HEK293 (cell line): Measurements from ENCODE around the gene IFNGR1.

Experiments used
- CTCF ChIA-PET: fragments of 350-600 bp; formaldehyde crosslinking; extraction: SDS; loops from one replicate; lab custom pipeline; 2021; ENCODE audit warnings: antibody characterized with exemption; lab: Yijun Ruan, JAX
- POLR2A ChIA-PET: fragments of 300-600 bp; formaldehyde crosslinking; extraction: SDS; loops from one replicate; lab custom pipeline; 2020; ENCODE audit warnings: antibody characterized with exemption, inconsistent platforms; lab: Yijun Ruan, JAX
- H3K27ac ChIP-seq: fragments of 200-500 bp; sonication (Bioruptor generic); 2 replicates; pipeline ENCODE4 v1.5.1; 2014; ENCODE audit warnings: low read depth, low read length, control low read depth, inconsistent platforms; ENCODE audit errors: extremely low read depth
- H3K36me3 ChIP-seq, 2 experiments: fragments of 200-500 bp in 1 of 2; sonication (Bioruptor generic) in 1 of 2; 1 replicate in 1 of 2; 2 replicates in 1 of 2; pipeline ENCODE4 v1.5.1; 2014 to 2017; ENCODE audit warnings: inconsistent platforms in 2 of 2, low read length in 2 of 2; ENCODE audit not compliant: control insufficient read depth in 2 of 2, insufficient read depth in 1 of 2
- H3K4me1 ChIP-seq: fragments of 200-500 bp; sonication (Bioruptor generic); 2 replicates; pipeline ENCODE4 v1.5.1; 2014; ENCODE audit warnings: mild to moderate bottlenecking, low read length, inconsistent platforms; ENCODE audit not compliant: control insufficient read depth, insufficient read depth
- H3K4me3 ChIP-seq: 2 replicates; pipeline ENCODE4 v1.5.1; 2011; ENCODE audit warnings: low read depth, mild to moderate bottlenecking, control low read depth, low read length, moderate library complexity
- H3K9me3 ChIP-seq: fragments of 200-500 bp; sonication (Bioruptor generic); 2 replicates; pipeline ENCODE4 v1.5.1; 2014; ENCODE audit warnings: low read depth, low read length, inconsistent platforms; ENCODE audit not compliant: control insufficient read depth, insufficient read depth
- BCL11A ChIP-seq: fragments of 450-650 bp; formaldehyde crosslinking; IDR thresholded peaks from 2 replicates; pipeline ENCODE4 v1.5.1; 2016; ENCODE audit warnings: low read depth, missing biosample characterization, missing genetic modification characterization
- KLF10 ChIP-seq: fragments of 450-650 bp; IDR thresholded peaks from 2 replicates; pipeline ENCODE4 v1.5.1; 2018; ENCODE audit warnings: missing biosample characterization, mild to moderate bottlenecking, missing genetic modification characterization
- KLF9 ChIP-seq: fragments of 450-650 bp; formaldehyde crosslinking; IDR thresholded peaks from 2 replicates; pipeline ENCODE4 v1.5.1; 2016; ENCODE audit warnings: missing biosample characterization, missing genetic modification characterization, low read depth
- MYNN ChIP-seq: fragments of 450-650 bp; formaldehyde crosslinking; IDR thresholded peaks from 2 replicates; pipeline ENCODE4 v1.5.1; 2016; ENCODE audit warnings: missing biosample characterization, missing genetic modification characterization, borderline replicate concordance
- MZF1 ChIP-seq: fragments of 450-650 bp; formaldehyde crosslinking; IDR thresholded peaks from 2 replicates; pipeline ENCODE4 v1.5.1; 2017; ENCODE audit warnings: missing biosample characterization, missing genetic modification characterization, borderline replicate concordance
- OSR2 ChIP-seq: fragments of 450-650 bp; formaldehyde crosslinking; IDR thresholded peaks from 2 replicates; pipeline ENCODE4 v1.5.1; 2016; ENCODE audit warnings: missing biosample characterization, missing genetic modification characterization
- SALL2 ChIP-seq: fragments of 450-650 bp; formaldehyde crosslinking; IDR thresholded peaks from 2 replicates; pipeline ENCODE4 v1.5.0; 2017; ENCODE audit warnings: missing biosample characterization, mild to moderate bottlenecking, missing genetic modification characterization, borderline replicate concordance
- WT1 ChIP-seq: fragments of 450-650 bp; formaldehyde crosslinking; IDR thresholded peaks from 2 replicates; pipeline ENCODE4 v1.5.1; 2016; ENCODE audit warnings: missing biosample characterization, missing genetic modification characterization
- YY1 ChIP-seq: fragments of 450-650 bp; formaldehyde crosslinking; IDR thresholded peaks from 2 replicates; pipeline ENCODE4 v1.5.1; 2018; ENCODE audit warnings: missing biosample characterization, missing genetic modification characterization
- ZNF114 ChIP-seq: fragments of 450-650 bp; formaldehyde crosslinking; IDR thresholded peaks from 2 replicates; pipeline ENCODE4 v1.5.0; 2017; ENCODE audit warnings: missing biosample characterization, missing genetic modification characterization
- ZNF175 ChIP-seq: fragments of 450-650 bp; formaldehyde crosslinking; IDR thresholded peaks from 2 replicates; pipeline ENCODE4 v1.5.1; 2016; ENCODE audit warnings: missing biosample characterization, missing genetic modification characterization
- ZNF214 ChIP-seq: fragments of 450-650 bp; formaldehyde crosslinking; IDR thresholded peaks from 2 replicates; pipeline ENCODE4 v1.5.1; 2017; ENCODE audit warnings: missing biosample characterization, mild to moderate bottlenecking, missing genetic modification characterization, borderline replicate concordance
- ZNF223 ChIP-seq: fragments of 450-650 bp; formaldehyde crosslinking; IDR thresholded peaks from 2 replicates; pipeline ENCODE4 v1.5.1; 2016; ENCODE audit warnings: missing biosample characterization, missing genetic modification characterization
- ZNF239 ChIP-seq: fragments of 450-650 bp; formaldehyde crosslinking; IDR thresholded peaks from 2 replicates; pipeline ENCODE4 v1.5.1; 2016; ENCODE audit warnings: missing biosample characterization, missing genetic modification characterization
- ZNF335 ChIP-seq: fragments of 450-650 bp; formaldehyde crosslinking; conservative IDR thresholded peaks from 2 replicates; pipeline ENCODE4 v1.5.1; 2016; ENCODE audit warnings: missing biosample characterization, missing genetic modification characterization
- ZNF37A ChIP-seq: fragments of 450-650 bp; IDR thresholded peaks from 2 replicates; pipeline ENCODE4 v1.5.1; 2018; ENCODE audit warnings: missing biosample characterization, missing genetic modification characterization
- ZNF404 ChIP-seq: fragments of 450-650 bp; formaldehyde crosslinking; IDR thresholded peaks from 2 replicates; pipeline ENCODE4 v1.5.1; 2017; ENCODE audit warnings: missing biosample characterization, missing genetic modification characterization
- ZNF529 ChIP-seq: fragments of 450-650 bp; formaldehyde crosslinking; IDR thresholded peaks from 2 replicates; pipeline ENCODE4 v1.5.1; 2017; ENCODE audit warnings: missing genetic modification characterization, missing biosample characterization; ENCODE audit not compliant: insufficient replicate concordance
- ZNF544 ChIP-seq: fragments of 450-650 bp; formaldehyde crosslinking; IDR thresholded peaks from 2 replicates; pipeline ENCODE4 v1.5.0; 2017; ENCODE audit warnings: missing biosample characterization, missing genetic modification characterization
- ZNF558 ChIP-seq: fragments of 450-650 bp; formaldehyde crosslinking; IDR thresholded peaks from 2 replicates; pipeline ENCODE4 v1.5.1; 2016; ENCODE audit warnings: missing biosample characterization, missing genetic modification characterization
- ZNF585B ChIP-seq: fragments of 450-650 bp; formaldehyde crosslinking; IDR thresholded peaks from 2 replicates; pipeline ENCODE4 v1.5.1; 2016; ENCODE audit warnings: missing biosample characterization, missing genetic modification characterization
- ZNF624 ChIP-seq: fragments of 450-650 bp; formaldehyde crosslinking; IDR thresholded peaks from 2 replicates; pipeline ENCODE4 v1.5.1; 2017; ENCODE audit warnings: missing biosample characterization, missing genetic modification characterization
- ZNF658 ChIP-seq: fragments of 450-650 bp; formaldehyde crosslinking; IDR thresholded peaks from 2 replicates; pipeline ENCODE4; 2016; ENCODE audit warnings: missing biosample characterization, missing genetic modification characterization
- ZNF701 ChIP-seq: fragments of 450-650 bp; formaldehyde crosslinking; IDR thresholded peaks from 2 replicates; pipeline ENCODE4 v1.5.1; 2016; ENCODE audit warnings: missing biosample characterization, missing genetic modification characterization
- ZNF785 ChIP-seq: fragments of 450-650 bp; formaldehyde crosslinking; IDR thresholded peaks from 2 replicates; pipeline ENCODE4 v1.5.1; 2016; ENCODE audit warnings: missing biosample characterization, missing genetic modification characterization
- ZNF837 ChIP-seq: fragments of 450-650 bp; formaldehyde crosslinking; IDR thresholded peaks from 2 replicates; pipeline ENCODE4 v1.5.1; 2016; ENCODE audit warnings: missing biosample characterization, missing genetic modification characterization
- ZNF843 ChIP-seq: fragments of 450-650 bp; formaldehyde crosslinking; IDR thresholded peaks from 2 replicates; pipeline ENCODE4 v1.5.1; 2016; ENCODE audit warnings: missing biosample characterization, missing genetic modification characterization
- TF ChIP-seq, protein P1 (sequence below): fragments of 450-650 bp; IDR thresholded peaks from 2 replicates; pipeline ENCODE4 v1.5.1; 2018; ENCODE audit warnings: missing biosample characterization, missing genetic modification characterization
- TF ChIP-seq, protein P2 (sequence below): fragments of 450-650 bp; formaldehyde crosslinking; IDR thresholded peaks from 2 replicates; pipeline ENCODE4 v1.5.1; 2017; ENCODE audit warnings: missing biosample characterization, missing genetic modification characterization
- TF ChIP-seq, protein P3 (sequence below): fragments of 450-650 bp; formaldehyde crosslinking; IDR thresholded peaks from 2 replicates; pipeline ENCODE4 v1.5.1; 2016; ENCODE audit warnings: missing biosample characterization, missing genetic modification characterization
- TF ChIP-seq, protein P4 (sequence below): fragments of 450-650 bp; formaldehyde crosslinking; IDR thresholded peaks from 2 replicates; pipeline ENCODE4 v1.5.1; 2016; ENCODE audit warnings: missing biosample characterization, missing genetic modification characterization
- TF ChIP-seq, protein P5 (sequence below): fragments of 450-650 bp; formaldehyde crosslinking; IDR thresholded peaks from 2 replicates; pipeline ENCODE4 v1.5.1; 2016; ENCODE audit warnings: missing biosample characterization, missing genetic modification characterization

The IFNGR1 gene

DNA sequence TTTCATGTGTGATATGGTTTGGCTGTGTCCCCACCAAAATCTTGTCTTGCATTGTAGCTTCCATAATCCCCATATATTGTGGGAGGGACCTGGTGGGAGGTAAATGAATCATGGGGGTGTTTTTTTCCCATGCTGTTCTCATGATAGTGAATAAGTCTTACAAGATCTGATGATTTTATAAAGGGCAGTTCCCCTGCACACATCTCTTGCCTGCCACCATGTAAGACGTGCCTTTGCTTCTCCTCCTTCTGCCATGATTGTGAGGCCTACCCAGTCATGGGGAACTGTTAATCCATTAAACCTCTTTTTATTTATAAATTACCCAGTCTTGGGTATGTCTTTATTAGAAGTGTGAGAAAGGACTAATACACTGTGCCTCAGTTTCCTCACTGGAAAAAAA is 41.6 kb downstream of the IFNGR1 start:
- ChIA-PET POLR2A (no interaction called here), CTCF (interaction anchor here (0.6 to 1.4 kb wide), 4 partner anchors 11 to 101 kb away, joined by 3 to 5 read pairs (median 4); no protein-coding TSS in a partner anchor)
- no peaks in the 10 kb centered on the region for H3K9me3 ChIP-seq
- no peak overlapping the region for H3K27ac ChIP-seq
- H3K4me3 ChIP-seq = no peak overlapping the region
- H3K4me1 ChIP-seq = no peaks in the 10 kb centered on the region
- TF ChIP-seq, protein P1, sequence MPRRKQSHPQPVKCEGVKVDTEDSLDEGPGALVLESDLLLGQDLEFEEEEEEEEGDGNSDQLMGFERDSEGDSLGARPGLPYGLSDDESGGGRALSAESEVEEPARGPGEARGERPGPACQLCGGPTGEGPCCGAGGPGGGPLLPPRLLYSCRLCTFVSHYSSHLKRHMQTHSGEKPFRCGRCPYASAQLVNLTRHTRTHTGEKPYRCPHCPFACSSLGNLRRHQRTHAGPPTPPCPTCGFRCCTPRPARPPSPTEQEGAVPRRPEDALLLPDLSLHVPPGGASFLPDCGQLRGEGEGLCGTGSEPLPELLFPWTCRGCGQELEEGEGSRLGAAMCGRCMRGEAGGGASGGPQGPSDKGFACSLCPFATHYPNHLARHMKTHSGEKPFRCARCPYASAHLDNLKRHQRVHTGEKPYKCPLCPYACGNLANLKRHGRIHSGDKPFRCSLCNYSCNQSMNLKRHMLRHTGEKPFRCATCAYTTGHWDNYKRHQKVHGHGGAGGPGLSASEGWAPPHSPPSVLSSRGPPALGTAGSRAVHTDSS (tag by site-specific recombination) = no peak
- TF ChIP-seq ZNF335 (tag by site-specific recombination) (no peak), YY1 (no peak), ZNF175 (tag by site-specific recombination) (no peak), ZNF529 (tag by site-specific recombination) (no peak), KLF9 (tag by site-specific recombination) (no peak), ZNF404 (no peak), BCL11A (tag by site-specific recombination) (no peak), ZNF785 (tag by site-specific recombination) (no peak), ZNF214 (tag by site-specific recombination) (no peak), ZNF843 (tag by site-specific recombination) (no peak)
- TF ChIP-seq, protein P2, sequence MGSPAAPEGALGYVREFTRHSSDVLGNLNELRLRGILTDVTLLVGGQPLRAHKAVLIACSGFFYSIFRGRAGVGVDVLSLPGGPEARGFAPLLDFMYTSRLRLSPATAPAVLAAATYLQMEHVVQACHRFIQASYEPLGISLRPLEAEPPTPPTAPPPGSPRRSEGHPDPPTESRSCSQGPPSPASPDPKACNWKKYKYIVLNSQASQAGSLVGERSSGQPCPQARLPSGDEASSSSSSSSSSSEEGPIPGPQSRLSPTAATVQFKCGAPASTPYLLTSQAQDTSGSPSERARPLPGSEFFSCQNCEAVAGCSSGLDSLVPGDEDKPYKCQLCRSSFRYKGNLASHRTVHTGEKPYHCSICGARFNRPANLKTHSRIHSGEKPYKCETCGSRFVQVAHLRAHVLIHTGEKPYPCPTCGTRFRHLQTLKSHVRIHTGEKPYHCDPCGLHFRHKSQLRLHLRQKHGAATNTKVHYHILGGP (tag by site-specific recombination) = no peak
- TF ChIP-seq, protein P3, sequence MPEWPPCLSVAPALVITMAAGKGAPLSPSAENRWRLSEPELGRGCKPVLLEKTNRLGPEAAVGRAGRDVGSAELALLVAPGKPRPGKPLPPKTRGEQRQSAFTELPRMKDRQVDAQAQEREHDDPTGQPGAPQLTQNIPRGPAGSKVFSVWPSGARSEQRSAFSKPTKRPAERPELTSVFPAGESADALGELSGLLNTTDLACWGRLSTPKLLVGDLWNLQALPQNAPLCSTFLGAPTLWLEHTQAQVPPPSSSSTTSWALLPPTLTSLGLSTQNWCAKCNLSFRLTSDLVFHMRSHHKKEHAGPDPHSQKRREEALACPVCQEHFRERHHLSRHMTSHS (tag by site-specific recombination) = no peak
- TF ChIP-seq, protein P4, sequence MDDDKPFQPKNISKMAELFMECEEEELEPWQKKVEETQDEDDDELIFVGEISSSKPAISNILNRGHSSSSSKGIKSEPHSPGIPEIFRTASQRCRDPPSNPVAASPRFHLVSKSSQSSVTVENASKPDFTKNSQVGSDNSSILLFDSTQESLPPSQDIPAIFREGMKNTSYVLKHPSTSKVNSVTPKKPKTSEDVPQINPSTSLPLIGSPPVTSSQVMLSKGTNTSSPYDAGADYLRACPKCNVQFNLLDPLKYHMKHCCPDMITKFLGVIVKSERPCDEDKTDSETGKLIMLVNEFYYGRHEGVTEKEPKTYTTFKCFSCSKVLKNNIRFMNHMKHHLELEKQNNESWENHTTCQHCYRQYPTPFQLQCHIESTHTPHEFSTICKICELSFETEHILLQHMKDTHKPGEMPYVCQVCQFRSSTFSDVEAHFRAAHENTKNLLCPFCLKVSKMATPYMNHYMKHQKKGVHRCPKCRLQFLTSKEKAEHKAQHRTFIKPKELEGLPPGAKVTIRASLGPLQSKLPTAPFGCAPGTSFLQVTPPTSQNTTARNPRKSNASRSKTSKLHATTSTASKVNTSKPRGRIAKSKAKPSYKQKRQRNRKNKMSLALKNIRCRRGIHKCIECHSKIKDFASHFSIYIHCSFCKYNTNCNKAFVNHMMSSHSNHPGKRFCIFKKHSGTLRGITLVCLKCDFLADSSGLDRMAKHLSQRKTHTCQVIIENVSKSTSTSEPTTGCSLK (tag by site-specific recombination) = no peak
- no peaks in the 10 kb centered on the region for H3K36me3 ChIP-seq

DNA sequence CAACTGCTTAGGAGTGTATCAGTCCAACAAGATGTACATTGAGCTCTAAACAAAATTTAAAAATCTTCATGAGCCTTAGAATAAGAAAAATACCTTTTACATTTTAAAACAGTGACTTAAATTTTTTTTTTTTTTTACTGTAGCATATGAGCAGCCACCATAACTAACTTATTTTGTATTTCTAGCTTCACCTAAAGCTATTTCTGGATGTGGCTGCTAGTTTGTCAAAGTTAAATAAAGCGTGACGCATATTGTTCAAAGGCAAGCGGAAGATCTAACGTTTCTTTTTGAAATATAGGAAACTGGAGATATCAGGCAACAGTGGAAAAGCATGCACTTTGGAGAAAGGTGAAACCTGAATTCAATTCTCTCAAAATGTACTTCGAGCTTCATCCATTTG is 42.5 kb downstream of the IFNGR1 start:
- Histone ChIP-seq H3K4me1 (no peaks in the 10 kb centered on the region), H3K27ac (no peak overlapping the region), H3K36me3 (no peaks in the 10 kb centered on the region), H3K9me3 (no peaks in the 10 kb centered on the region), H3K4me3 (no peak overlapping the region)
- CTCF ChIA-PET = interaction anchor here (1.4 kb wide), 1 partner anchor 10 kb away, joined by 5 read pairs; no protein-coding TSS in a partner anchor
- POLR2A ChIA-PET = no interaction called here
- no peak for TF ChIP-seq ZNF114 (tag by site-specific recombination)
- TF ChIP-seq, protein P5, sequence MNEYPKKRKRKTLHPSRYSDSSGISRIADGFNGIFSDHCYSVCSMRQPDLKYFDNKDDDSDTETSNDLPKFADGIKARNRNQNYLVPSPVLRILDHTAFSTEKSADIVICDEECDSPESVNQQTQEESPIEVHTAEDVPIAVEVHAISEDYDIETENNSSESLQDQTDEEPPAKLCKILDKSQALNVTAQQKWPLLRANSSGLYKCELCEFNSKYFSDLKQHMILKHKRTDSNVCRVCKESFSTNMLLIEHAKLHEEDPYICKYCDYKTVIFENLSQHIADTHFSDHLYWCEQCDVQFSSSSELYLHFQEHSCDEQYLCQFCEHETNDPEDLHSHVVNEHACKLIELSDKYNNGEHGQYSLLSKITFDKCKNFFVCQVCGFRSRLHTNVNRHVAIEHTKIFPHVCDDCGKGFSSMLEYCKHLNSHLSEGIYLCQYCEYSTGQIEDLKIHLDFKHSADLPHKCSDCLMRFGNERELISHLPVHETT = no peak
- no peak for TF ChIP-seq ZNF558 (tag by site-specific recombination)
- no peak for TF ChIP-seq SALL2
- no peak for TF ChIP-seq ZNF585B
- TF ChIP-seq ZNF544 (tag by site-specific recombination) = no peak
- no peak for TF ChIP-seq ZNF37A (tag by site-specific recombination)
- no peak for TF ChIP-seq OSR2 (tag by site-specific recombination)
- TF ChIP-seq ZNF239 (tag by site-specific recombination) = no peak
- TF ChIP-seq ZNF837 (tag by site-specific recombination) = no peak
- no peak for TF ChIP-seq MZF1 (tag by site-specific recombination)
- no peak for TF ChIP-seq KLF10 (tag by site-specific recombination)
- TF ChIP-seq ZNF658 (tag by site-specific recombination) = no peak
- no peak for TF ChIP-seq MYNN (tag by site-specific recombination)
- no peak for TF ChIP-seq ZNF223 (tag by site-specific recombination)
- no peak for TF ChIP-seq ZNF701 (tag by site-specific recombination)
- TF ChIP-seq ZNF624 (tag by site-specific recombination) = no peak
- TF ChIP-seq WT1 (tag by site-specific recombination) = no peak
